Breast epithelium (tissue), 4 donors: ENCODE measurements around the gene ARHGAP26. TPM values are rescaled to one million over a fixed set of nuclear protein-coding genes. Genes with fewer than 3 reads are reported as not detected.

ENCODE experiments used
- DNase-seq, 2 donors: peaks; one replicate each; pipeline ENCODE4 v3.0.0-alpha.2; 2019; ENCODE audit warnings: low spot score in 2 of 2
- H3K27ac ChIP-seq, 2 donors: fragments of 200-600 bp; sonication (generic) in 1 of 2; one replicate each; pipeline ENCODE4 v1.5.1; 2016 to 2019; ENCODE audit warnings: mild to moderate bottlenecking in 1 of 2
- H3K27me3 ChIP-seq, 2 donors: fragments of 200-600 bp; sonication (generic) in 1 of 2; one replicate each; pipeline versions ENCODE4 v1.5.1 to v1.6.0; 2017 to 2019; ENCODE audit warnings: control low read depth in 1 of 2, mild to moderate bottlenecking in 1 of 2
- H3K36me3 ChIP-seq: fragments of 200-600 bp; one replicate; pipeline ENCODE4 v1.5.1; 2019
- H3K4me1 ChIP-seq, 2 donors: fragments of 200-600 bp; sonication (generic); one replicate each; pipeline ENCODE4 v1.5.1; 2016 to 2019; ENCODE audit warnings: control low read depth in 1 of 2
- H3K4me3 ChIP-seq, 3 donors: fragments of 200-600 bp; sonication (generic); 1 replicate in 2 of 3; 2 replicates in 1 of 3; pipeline ENCODE4 v1.5.1; 2016 to 2019; ENCODE audit warnings: mild to moderate bottlenecking in 3 of 3, moderate library complexity in 2 of 3
- H3K9me3 ChIP-seq, 2 donors: fragments of 200-600 bp; sonication (generic) in 1 of 2; one replicate each; pipeline ENCODE4 v1.5.1; 2016 to 2019; ENCODE audit warnings: control low read depth in 1 of 2
- CTCF ChIP-seq, 3 donors: fragments of 450-650 bp; IDR thresholded peaks; one replicate each; pipeline ENCODE4 v1.5.1; 2016 to 2017; ENCODE audit warnings: antibody characterized with exemption in 3 of 3, mild to moderate bottlenecking in 3 of 3, moderate library complexity in 3 of 3
- POLR2A ChIP-seq: fragments of 450-650 bp; IDR thresholded peaks from one replicate; pipeline ENCODE4 v1.6.1; 2016; ENCODE audit warnings: antibody characterized with exemption, mild to moderate bottlenecking, moderate library complexity
- POLR2AphosphoS5 ChIP-seq, 3 donors: sonication (generic); formaldehyde crosslinking; IDR thresholded peaks; one replicate each; pipeline ENCODE4 v1.6.1; 2017; ENCODE audit warnings: antibody characterized with exemption in 3 of 3
- intact Hi-C: fragments of 100-400 bp; cut with DNase I; formaldehyde crosslinking; loops from one replicate; pipeline ENCODE4 v1.15.1; 2023; ENCODE audit warnings: low total_unique reads
- total RNA-seq, 3 donors: library from RNA; depleted of rRNA; stranded (reverse); fragments of >200 nt; gene quantifications; one replicate each; pipeline ENCODE4 v1.1.0, GENCODE V29; 2016

Gene ARHGAP26
- total RNA-seq, 3 donors from 2014 or later: 33.1 to 89.0 (median 56.4) TPM

DNA sequence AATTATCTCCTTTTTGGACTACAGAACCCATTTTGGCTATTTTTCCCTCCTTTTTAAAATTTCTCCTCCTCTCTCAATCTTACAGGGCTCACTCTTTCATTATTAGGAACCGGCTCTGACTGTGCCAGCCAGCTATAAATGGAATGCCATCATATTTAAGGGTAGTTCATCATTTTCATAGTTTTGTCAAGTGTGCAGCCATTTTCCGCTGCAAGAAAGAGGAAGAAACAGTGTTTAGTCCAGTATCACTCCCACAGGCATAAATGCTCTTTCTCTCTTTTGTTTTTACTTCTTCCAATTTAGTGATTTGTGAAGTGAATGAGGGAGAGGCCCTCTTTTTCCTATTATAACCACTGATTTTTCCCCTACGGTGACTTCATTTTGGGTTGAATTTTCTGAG is 343.3 kb downstream of the ARHGAP26 start:
- Histone ChIP-seq H3K9me3 (no peaks in the 10 kb centered on the region), H3K27ac (no peak overlapping the region), H3K4me1 (no peaks in the 10 kb centered on the region), H3K4me3 (no peak overlapping the region), H3K27me3 (no peaks in the 10 kb centered on the region), H3K36me3 (no peaks in the 10 kb centered on the region)
- no peak for TF ChIP-seq CTCF (IDR thresholded peaks at IDR 0.05)
- no peak for TF ChIP-seq POLR2AphosphoS5 (IDR thresholded peaks at IDR 0.05)
- no peak for TF ChIP-seq POLR2A
- DNase-seq: no peak
- intact Hi-C loops: no loop called here

GRCh38 chr5:143114481-143114880 is 344.3 kb downstream of the ARHGAP26 start:
- Histone ChIP-seq H3K9me3 (no peaks in the 10 kb centered on the region), H3K4me3 (no peak overlapping the region), H3K4me1 (no peaks in the 10 kb centered on the region), H3K36me3 (no peaks in the 10 kb centered on the region), H3K27ac (no peak overlapping the region), H3K27me3 (no peaks in the 10 kb centered on the region)
- TF ChIP-seq CTCF (IDR thresholded peaks at IDR 0.05) (no peak), POLR2AphosphoS5 (IDR thresholded peaks at IDR 0.05) (no peak), POLR2A (no peak)
- no peak for DNase-seq
- intact Hi-C loops: no loop called here

GRCh38 chr5:143115381-143115780 is 345.2 kb downstream of the ARHGAP26 start:
- Histone ChIP-seq H3K4me1 (no peaks in the 10 kb centered on the region), H3K36me3 (no peaks in the 10 kb centered on the region), H3K27me3 (no peaks in the 10 kb centered on the region), H3K9me3 (no peaks in the 10 kb centered on the region), H3K27ac (no peak overlapping the region), H3K4me3 (no peak overlapping the region)
- no peak for DNase-seq
- intact Hi-C loops: no loop called here
- TF ChIP-seq POLR2AphosphoS5 (IDR thresholded peaks at IDR 0.05) (no peak), CTCF (IDR thresholded peaks at IDR 0.05) (no peak), POLR2A (no peak)

GRCh38 chr5:143116814-143117213 is 346.6 kb downstream of the ARHGAP26 start:
- Histone ChIP-seq H3K4me3 (no peak overlapping the region), H3K9me3 (no peaks in the 10 kb centered on the region), H3K27me3 (no peaks in the 10 kb centered on the region), H3K36me3 (no peaks in the 10 kb centered on the region), H3K4me1 (no peaks in the 10 kb centered on the region), H3K27ac (no peak overlapping the region)
- TF ChIP-seq POLR2AphosphoS5 (IDR thresholded peaks at IDR 0.05) (no peak), CTCF (IDR thresholded peaks at IDR 0.05) (no peak), POLR2A (no peak)
- intact Hi-C loops: no loop called here
- DNase-seq: no peak

- Histone ChIP-seq H3K4me1 (no peaks in the 10 kb centered on the region), H3K27me3 (no peaks in the 10 kb centered on the region), H3K9me3 (no peaks in the 10 kb centered on the region), H3K4me3 (no peak overlapping the region), H3K36me3 (no peaks in the 10 kb centered on the region), H3K27ac (no peak overlapping the region)
- TF ChIP-seq CTCF (IDR thresholded peaks at IDR 0.05) (no peak), POLR2AphosphoS5 (IDR thresholded peaks at IDR 0.05) (no peak), POLR2A (no peak)
- intact Hi-C loops: no loop called here
- DNase-seq: no peak
Measured at GRCh38 chr5:143117821-143118220, 347.6 kb downstream of the ARHGAP26 start.
